Upper lobe of left lung (tissue), 4 donors: ENCODE results near the gene NDUFA8.

ENCODE experiments used
- POLR2A ChIP-seq, 4 donors: fragments of 450-650 bp; IDR thresholded peaks; one replicate each; pipeline ENCODE4 v1.5.1; 2016 to 2017; ENCODE audit warnings: antibody characterized with exemption in 4 of 4, mild to moderate bottlenecking in 2 of 4
- POLR2AphosphoS5 ChIP-seq, 2 donors: sonication (generic); formaldehyde crosslinking; IDR thresholded peaks; one replicate each; pipeline ENCODE4 v1.5.1; 2017; ENCODE audit warnings: antibody characterized with exemption in 2 of 2
- TF ChIP-seq, protein P1 (sequence below), 6 experiments: fragments of 450-650 bp in 4 of 6; fragments of 200-600 bp in 2 of 6; sonication (generic) in 2 of 6; IDR thresholded peaks; one replicate each; pipeline ENCODE4 v1.5.1; 2016 to 2019; ENCODE audit warnings: antibody characterized with exemption in 6 of 6

DNA sequence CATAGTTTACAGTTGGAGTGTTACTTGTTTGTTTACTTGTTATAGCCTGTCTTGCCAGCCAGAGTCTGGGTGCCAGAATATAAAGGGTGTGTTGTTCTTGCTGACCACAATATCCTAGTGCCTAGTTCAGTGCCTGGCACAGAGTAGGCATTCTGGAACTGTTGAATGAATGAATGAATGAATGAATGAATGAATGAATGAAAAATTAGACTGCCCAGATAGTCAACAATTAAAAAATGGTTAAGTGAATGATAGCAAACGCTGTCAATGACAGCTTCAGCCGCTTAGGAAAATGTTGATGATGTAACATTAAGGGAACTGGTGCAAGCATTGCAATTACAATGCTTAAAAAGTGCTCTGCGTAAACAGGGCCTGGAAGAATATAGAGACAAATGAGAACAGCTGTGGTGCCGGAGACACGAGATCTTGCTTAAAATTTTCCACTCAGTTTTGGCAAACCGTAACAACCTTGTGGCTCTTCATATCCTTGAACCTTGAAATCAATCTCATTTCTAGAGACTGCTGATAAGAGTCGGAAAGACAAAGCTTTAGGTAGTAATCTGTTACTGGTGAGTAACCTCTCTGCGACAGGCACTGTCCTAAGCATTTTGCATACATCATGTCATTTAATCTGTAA, 61.8 kb downstream of the NDUFA8 start:
- TF ChIP-seq, protein P1, sequence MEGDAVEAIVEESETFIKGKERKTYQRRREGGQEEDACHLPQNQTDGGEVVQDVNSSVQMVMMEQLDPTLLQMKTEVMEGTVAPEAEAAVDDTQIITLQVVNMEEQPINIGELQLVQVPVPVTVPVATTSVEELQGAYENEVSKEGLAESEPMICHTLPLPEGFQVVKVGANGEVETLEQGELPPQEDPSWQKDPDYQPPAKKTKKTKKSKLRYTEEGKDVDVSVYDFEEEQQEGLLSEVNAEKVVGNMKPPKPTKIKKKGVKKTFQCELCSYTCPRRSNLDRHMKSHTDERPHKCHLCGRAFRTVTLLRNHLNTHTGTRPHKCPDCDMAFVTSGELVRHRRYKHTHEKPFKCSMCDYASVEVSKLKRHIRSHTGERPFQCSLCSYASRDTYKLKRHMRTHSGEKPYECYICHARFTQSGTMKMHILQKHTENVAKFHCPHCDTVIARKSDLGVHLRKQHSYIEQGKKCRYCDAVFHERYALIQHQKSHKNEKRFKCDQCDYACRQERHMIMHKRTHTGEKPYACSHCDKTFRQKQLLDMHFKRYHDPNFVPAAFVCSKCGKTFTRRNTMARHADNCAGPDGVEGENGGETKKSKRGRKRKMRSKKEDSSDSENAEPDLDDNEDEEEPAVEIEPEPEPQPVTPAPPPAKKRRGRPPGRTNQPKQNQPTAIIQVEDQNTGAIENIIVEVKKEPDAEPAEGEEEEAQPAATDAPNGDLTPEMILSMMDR (IDR thresholded peaks at IDR 0.05) = no peak
- TF ChIP-seq POLR2A (IDR thresholded peaks at IDR 0.05) (no peak), POLR2AphosphoS5 (IDR thresholded peaks at IDR 0.05) (no peak)
